ENCODE measurements around the gene PTOV1. TPM values are rescaled to one million over a fixed set of nuclear protein-coding genes. Genes with fewer than 3 reads are reported as not detected.

PTOV1 gene
- total and polyA plus RNA-seq, 2 of the 8 experiments (the other 6 are each of a cell fraction or from before 2014, with no cell fraction given): 147 to 251 TPM

- TF ChIP-seq HDAC2 (IDR thresholded peaks at IDR 0.05; ENCODE audit: borderline replicate concordance in 1 of 2, low read depth in 2 of 2, low read length in 2 of 2): no peak
Measured at GRCh38 chr19:49844138-49845095, 6.5 kb upstream of the PTOV1 start (continued).

All from H1 (cell line).